ENCODE measurements around the gene CCDC7.

DNA sequence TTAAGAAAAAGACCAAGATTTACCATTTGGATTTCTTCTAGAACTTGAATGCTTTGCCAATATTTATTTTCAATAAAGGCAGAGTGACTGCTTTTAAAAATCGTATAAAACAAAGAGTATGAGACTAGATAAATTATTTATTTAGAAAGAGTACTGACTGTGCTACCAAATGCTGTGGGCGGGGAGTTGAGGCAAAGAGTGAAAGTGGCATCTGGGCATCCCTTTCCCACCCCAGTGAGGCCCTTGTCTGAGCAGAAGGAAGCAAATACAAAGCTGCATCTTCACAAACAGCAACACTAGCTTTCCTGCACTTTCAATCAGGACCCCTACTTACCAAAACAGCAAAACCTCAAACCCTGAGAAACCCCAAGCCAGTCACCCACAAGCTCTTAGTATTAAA, 477.2 kb downstream of the CCDC7 start:
- TF ChIP-seq CTCF (conservative IDR thresholded peaks at IDR 0.05) = no peak
- TF ChIP-seq ZFX (IDR thresholded peaks at IDR 0.05) = no peak

All from C4-2B (cell line).